Stimulated activated effector memory CD8-positive, alpha-beta T cell treated with anti-CD3 and anti-CD28 coated beads, Interleukin-12 subunit alpha, Interleukin-12 subunit beta, amount 100 ng/mL, for 72 hours (primary cell): ENCODE results near the gene LGR6.
"Not testable (repeated sequence)": the region's sequence is repeated elsewhere in the genome, so short reads cannot be mapped to it uniquely, and the experiment has no call there.

ENCODE experiments used
- ATAC-seq: fragments of 150-1000 bp; cut with Tn5 transposase; 2 replicates; pipeline ENCODE4 v1.10.0; 2021
- DNase-seq, 2 donors: peaks; one replicate each; pipeline ENCODE4 v3.0.0; 2021 to 2022; ENCODE audit warnings: low spot score in 2 of 2
- H3K27ac Mint-ChIP-seq: one replicate; pipeline ENCODE4 v1.8.0; 2022; ENCODE audit warnings: mild to moderate bottlenecking, mixed read lengths
- H3K36me3 Mint-ChIP-seq: one replicate; pipeline ENCODE4 v1.8.0; 2022; ENCODE audit warnings: mild to moderate bottlenecking, mixed read lengths
- H3K4me1 Mint-ChIP-seq: one replicate; pipeline ENCODE4 v1.8.0; 2022; ENCODE audit warnings: mixed read lengths
- H3K4me3 Mint-ChIP-seq: one replicate; pipeline ENCODE4 v1.8.0; 2022; ENCODE audit warnings: mild to moderate bottlenecking, mixed read lengths
- H3K9me3 Mint-ChIP-seq: one replicate; pipeline ENCODE4 v1.8.0; 2022; ENCODE audit warnings: mixed read lengths

LGR6 gene

DNA sequence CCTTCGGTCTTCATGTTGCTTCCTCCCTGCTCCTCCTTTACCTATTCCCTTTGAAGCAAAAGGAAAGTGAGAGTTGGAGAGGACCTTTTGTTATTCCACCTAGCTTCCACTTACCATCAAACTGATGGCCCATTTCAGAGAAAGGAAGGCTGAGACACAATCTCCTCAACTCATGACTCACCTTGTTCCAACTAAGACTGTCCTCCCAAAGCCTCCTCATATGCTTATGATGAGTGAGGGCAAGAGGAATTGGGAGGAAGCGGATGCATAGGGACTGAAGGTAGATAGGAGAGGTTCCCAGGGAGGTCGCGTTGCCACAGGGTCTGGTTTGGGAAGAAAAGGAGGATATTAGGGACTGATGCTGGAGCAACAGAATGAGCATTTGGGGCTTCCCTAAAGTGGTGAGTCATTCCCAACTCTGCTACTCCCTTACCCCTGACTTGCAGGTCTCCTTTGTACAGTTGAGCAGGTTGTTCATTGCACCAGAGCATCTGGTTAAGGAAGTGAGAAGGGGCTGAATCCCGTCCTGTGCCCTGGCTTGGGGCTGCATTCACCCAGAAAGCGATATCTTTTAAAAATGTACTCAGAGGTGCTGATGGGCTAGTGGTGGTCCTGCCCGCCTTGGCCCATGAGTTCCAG is 35.0 kb downstream of the LGR6 start:
- ATAC-seq (peak; percentile 9), DNase-seq (no peak)
- H3K9me3 Mint-ChIP-seq = no peaks in the 10 kb centered on the region
- H3K27ac Mint-ChIP-seq = no peak overlapping the region
- H3K4me3 Mint-ChIP-seq = no peak overlapping the region
- peaks cover 7% of the 10 kb centered on the region for H3K36me3 Mint-ChIP-seq
- peaks cover 23% of the 10 kb centered on the region for H3K4me1 Mint-ChIP-seq

DNA sequence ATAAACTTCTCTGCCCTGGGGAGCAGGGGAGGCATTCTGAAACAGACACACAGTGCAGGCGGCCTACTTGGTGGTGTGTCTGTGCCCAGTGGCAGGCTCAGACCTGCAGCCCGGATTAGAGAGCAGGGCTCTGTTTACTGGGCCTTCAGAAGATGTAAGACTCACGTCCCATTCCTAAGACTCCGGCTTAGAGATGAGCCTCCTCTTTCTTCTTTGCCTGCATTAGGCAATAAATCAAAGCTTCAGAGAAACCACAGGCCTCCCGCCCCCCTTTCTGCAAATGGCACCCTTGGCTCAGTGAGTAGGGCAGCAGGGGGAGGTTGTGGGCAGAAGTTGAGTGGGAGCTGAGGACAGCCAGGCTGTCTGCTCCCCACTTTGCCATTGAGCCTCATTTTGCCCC is 35.8 kb downstream of the LGR6 start:
- peaks cover 23% of the 10 kb centered on the region for H3K4me1 Mint-ChIP-seq
- DNase-seq (no peak), ATAC-seq (no peak)
- no peaks in the 10 kb centered on the region for H3K9me3 Mint-ChIP-seq
- peaks cover 7% of the 10 kb centered on the region for H3K36me3 Mint-ChIP-seq
- H3K27ac Mint-ChIP-seq = peak overlapping the region; percentile 54
- H3K4me3 Mint-ChIP-seq = no peak overlapping the region

DNA sequence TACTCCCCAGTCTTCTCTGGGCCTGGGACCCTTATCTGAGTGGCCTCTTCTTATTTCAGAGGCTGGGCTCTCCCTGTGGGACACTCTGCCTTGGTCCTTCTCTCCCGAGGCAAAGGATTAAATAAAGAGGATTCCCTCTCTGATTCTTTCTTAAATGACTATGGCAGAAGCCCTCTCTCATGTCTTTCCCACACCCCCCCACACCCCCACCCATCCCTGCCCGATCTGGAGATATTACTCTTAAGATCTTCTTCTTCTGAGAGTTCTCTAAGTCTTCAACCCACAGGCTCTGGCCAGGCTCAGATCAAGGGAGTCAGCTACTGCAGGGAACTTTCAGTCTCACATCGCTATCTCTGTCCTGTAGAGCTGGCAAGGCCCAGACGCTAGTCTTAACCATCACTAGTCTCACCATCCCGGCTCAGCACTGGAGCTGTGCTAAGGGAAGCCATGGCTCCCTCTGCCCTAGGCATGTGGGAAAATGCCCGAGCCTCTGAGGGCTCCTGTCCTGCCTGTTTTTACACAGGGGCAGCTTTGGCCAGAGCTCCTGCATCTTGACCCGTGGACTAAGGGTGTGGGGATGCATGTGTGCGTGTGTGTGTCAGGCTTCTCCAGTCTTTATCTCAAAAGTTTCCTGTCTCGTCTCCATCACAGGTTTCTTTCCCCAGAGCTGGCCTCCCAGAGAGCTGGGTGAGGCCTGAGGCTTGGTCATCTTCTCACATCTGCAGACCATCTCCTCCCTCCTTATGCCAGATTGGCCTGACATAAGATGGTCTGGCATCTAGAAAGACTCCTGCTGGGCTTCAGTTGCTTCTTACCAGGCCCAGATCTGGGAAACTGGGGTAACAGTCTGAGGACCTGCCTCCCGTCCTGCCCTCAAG is 36.7 kb downstream of the LGR6 start:
- DNase-seq (no peak), ATAC-seq (no peak)
- Mint-ChIP-seq H3K27ac (no peak overlapping the region), H3K4me1 (peaks cover 23% of the 10 kb centered on the region), H3K36me3 (peaks cover 7% of the 10 kb centered on the region), H3K4me3 (no peak overlapping the region), H3K9me3 (no peaks in the 10 kb centered on the region)

DNA sequence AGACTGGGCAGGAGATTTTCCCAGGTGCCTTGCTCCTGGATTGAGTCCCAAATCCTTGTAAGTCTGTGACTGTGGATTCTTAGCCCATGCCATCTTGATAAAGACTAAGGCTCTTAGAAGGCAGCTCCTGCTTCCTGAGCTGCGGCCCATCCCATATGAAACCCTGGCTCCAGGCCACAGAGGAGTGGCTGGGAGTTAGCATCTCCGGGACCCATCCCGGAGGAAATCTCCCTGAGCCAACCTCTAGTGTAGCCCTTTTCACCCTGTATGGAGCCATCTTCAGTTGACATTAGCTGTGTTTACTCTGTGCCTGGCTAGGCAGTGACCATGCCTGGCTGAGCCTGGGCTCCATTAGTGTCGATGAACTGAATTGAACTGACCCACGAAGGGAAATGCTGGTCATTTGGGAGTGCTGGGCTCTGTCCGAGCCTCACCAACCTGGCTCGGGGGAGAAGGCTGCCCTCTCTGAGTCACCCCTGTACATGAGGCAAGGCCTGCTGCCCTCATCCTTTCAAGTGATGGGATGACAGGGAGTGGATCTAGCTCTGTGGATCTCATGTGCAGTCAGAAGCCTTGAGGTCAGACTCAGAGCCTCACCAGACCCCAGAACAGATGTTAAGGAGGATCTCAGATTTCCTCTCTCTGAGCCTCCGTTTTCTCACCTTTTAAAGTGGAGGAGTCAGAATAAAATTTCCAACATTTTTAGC is 37.5 kb downstream of the LGR6 start:
- DNase-seq (no peak), ATAC-seq (no peak)
- peaks cover 7% of the 10 kb centered on the region for H3K36me3 Mint-ChIP-seq
- no peak overlapping the region for H3K27ac Mint-ChIP-seq
- H3K4me1 Mint-ChIP-seq = peaks cover 29% of the 10 kb centered on the region
- H3K9me3 Mint-ChIP-seq = no peaks in the 10 kb centered on the region
- no peak overlapping the region for H3K4me3 Mint-ChIP-seq

DNA sequence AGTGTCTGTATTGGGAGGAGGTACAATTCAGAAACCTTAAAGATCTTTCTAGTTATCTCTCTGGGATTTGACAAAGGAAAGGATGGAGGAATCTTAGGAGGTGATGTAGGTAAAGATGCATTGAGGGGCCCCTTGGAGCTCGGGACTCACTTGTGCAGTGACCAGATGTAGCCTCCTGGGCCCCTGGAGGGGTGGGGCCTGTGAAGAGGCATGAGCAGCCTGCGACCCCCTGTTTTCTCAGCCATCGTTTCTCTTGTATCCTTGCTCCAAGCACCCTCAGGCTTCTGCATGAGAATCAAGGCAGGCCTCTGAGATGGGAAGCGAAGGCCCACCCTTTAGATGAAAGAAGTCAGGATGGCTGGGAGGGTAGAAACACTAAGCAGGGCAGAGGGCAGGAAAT is 39.6 kb downstream of the LGR6 start:
- H3K27ac Mint-ChIP-seq = no peak overlapping the region
- DNase-seq (no peak), ATAC-seq (no peak)
- H3K4me3 Mint-ChIP-seq = no peak overlapping the region
- H3K36me3 Mint-ChIP-seq = peaks cover 7% of the 10 kb centered on the region
- no peaks in the 10 kb centered on the region for H3K9me3 Mint-ChIP-seq
- H3K4me1 Mint-ChIP-seq = peaks cover 31% of the 10 kb centered on the region

DNA sequence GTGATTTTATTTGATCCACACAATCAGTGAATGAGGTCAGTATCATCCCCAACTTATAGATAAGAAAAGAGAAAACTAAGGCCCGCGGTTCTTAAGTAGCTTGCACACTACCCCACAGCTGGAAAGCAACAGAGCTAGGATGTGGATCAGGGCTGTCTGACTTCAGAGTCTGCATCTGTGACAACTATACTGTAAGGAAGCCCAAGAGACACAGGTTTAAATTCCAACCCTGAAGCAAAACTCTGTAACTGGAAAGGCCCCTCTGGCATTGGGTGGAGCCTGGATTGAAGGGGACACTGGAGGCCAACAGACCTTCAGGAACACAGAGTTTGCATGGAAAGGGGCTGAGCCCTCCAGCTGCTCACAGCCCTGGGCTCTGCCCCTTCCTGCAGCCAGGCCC is 40.2 kb downstream of the LGR6 start:
- H3K4me1 Mint-ChIP-seq = peaks cover 24% of the 10 kb centered on the region
- no peak overlapping the region for H3K27ac Mint-ChIP-seq
- no peaks in the 10 kb centered on the region for H3K9me3 Mint-ChIP-seq
- H3K4me3 Mint-ChIP-seq = no peak overlapping the region
- DNase-seq = no peak
- no peak for ATAC-seq
- H3K36me3 Mint-ChIP-seq = peaks cover 7% of the 10 kb centered on the region

DNA sequence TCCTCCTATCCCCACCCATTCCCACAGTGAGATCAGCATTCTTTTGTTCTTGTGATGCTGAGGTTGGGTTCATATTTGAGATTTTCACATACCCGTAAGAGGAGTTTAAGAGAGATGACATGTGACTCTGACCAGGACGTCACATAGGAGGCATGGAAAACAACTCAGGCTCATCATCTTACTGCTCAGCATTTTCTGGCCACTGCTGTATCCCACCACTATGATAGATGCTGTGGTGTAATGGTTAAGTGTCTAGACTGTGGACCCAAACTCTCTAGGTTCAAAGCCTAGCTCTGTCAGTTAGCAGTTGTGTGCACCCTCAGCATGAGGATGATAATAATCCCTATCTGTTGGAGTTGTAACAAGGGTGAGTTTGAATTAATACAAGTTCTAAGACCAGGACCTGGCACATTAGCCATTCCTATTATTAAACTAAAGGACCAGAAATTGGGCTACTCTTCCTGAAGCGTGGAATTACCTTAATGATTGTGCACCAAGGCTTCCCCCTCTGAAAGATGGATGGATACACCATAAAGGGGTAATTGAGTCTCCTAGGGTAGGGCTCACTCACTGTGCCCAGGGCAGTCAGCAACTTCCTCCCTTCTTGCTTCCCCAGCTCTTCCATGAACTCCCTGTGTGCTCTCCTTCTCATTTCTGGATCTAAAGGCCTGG is 40.9 kb downstream of the LGR6 start:
- Mint-ChIP-seq H3K4me3 (no peak overlapping the region), H3K4me1 (peaks cover 18% of the 10 kb centered on the region), H3K36me3 (peaks cover 7% of the 10 kb centered on the region), H3K9me3 (no peaks in the 10 kb centered on the region), H3K27ac (no peak overlapping the region)
- ATAC-seq = no peak
- DNase-seq = no peak

DNA sequence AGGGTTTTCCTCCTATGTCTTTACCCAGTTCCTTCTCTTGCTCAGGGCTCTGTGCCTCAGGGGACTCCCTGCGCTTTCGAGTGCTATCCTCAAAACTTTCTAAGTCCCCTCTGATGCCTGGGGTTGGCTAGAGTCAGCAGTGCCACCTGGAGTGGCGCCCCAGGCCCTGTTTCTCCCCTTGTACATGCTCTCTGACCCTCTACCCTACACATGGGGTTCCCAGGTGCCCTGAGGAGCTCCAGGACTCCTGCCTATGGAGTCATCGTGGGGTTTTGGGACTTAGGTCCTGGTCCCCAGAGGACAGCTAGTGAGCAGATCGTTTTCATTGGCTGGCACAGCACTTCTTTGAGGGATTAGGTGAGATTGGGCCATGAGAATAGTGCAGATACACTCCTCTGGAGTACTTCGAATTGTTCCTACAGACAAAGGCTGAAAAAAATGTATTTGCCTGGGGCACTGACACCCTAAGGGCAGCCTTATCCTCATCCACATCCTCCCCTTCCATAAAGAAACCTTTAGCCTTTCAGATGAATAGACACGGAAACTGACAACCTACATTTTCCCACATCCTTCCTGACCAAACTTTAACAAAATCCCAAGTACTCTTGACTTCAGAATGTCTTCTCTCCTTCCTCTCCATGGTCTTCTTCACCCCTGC is 41.5 kb downstream of the LGR6 start:
- DNase-seq (no peak), ATAC-seq (no peak)
- peaks cover 7% of the 10 kb centered on the region for H3K36me3 Mint-ChIP-seq
- no peaks in the 10 kb centered on the region for H3K9me3 Mint-ChIP-seq
- H3K27ac Mint-ChIP-seq = no peak overlapping the region
- H3K4me1 Mint-ChIP-seq = peaks cover 18% of the 10 kb centered on the region
- H3K4me3 Mint-ChIP-seq = no peak overlapping the region

DNA sequence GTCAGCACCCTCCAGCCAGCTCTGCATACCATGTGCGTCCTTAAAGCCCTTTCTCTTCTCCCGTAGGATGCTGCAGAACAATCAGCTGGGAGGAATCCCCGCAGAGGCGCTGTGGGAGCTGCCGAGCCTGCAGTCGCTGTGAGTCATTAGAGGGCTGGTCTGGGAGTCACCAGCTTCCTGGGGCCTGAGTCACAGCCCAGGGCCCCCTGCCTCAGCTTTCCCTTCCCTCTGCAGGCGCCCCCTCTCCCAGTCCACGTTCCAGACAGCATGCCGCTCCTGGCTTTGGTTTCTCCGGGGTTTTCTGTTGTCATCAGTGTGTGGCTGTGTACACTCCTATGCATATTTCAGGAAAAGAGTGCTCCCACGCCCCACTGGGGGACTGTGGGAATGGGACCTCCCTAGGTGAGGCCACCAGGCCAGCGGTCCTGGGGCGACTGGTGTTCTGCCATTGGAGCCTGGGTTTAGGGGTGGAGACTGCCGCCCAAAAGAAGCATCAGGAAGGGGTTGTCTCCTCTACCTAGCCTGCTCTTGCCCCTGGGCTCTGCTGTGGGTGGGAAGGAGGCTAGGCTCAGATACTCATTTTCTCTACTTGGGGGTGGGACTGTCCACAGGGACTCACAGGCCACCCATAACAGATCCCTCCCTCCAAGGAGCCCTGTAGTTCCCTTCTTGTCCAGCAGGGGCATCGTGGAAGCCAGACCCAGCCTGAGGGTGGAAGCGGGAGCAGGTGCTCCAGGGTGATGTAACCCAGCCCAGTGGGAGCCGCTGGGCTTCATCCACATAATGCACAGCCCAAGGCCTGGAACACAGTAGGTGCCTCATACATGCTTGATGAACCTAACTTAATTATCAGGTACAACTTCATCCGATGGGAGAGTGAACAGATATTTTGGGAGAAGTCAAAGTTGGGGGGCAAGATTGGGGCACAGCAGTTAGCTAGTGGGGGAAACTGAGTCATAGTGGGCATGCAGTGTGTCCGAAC is 42.5 kb downstream of the LGR6 start:
- Mint-ChIP-seq H3K36me3 (no peaks in the 10 kb centered on the region), H3K4me1 (peaks cover 18% of the 10 kb centered on the region), H3K27ac (peak overlapping the region; percentile 36), H3K9me3 (no peaks in the 10 kb centered on the region), H3K4me3 (no peak overlapping the region)
- ATAC-seq (peak; percentile 85), DNase-seq (peak; percentile 76 to 88)

DNA sequence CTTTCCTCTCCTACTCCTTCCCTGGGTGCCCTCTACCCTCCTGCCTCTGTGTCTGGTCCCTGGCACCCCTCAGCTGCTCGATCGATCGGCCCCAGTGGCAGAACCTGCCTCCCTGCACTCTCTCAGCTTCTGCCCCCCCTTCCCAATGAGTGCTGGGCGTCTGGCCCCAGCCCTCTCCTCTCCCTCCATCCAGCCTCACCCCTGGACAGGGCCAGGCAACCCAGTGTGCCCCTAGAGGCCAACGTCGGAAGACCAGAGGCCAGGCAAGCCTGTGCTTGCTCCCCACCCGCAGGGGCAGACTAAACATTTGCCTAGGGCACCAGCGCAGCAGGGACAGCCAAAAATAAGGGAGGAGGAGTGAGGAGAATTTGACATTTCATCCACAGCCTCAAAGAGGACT is 43.5 kb downstream of the LGR6 start:
- Mint-ChIP-seq H3K4me3 (no peak overlapping the region), H3K4me1 (peaks cover 18% of the 10 kb centered on the region), H3K27ac (no peak overlapping the region), H3K36me3 (no peaks in the 10 kb centered on the region), H3K9me3 (no peaks in the 10 kb centered on the region)
- ATAC-seq (peak; percentile 79), DNase-seq (peak in 1 of 2 donors; percentile 67)

DNA sequence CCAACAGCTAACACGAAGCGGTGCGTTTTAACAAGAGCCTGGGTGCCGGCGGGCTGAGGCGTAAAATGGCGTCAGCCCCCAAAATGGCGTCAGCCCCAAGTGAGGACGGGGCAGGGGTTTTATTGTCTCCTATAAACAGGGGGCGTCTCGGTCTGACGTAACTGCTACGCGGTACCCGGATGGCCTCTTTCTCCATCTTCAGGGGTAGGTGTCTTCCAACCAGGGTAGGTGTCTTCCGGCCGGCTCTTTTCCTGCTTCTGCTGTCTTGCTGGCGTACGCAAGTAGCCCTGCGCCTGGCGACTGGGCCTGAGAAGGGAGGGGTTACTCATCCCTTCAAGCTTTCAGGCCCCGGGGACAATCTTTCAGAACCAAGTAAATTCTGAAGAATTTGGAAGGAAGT is 45.3 kb downstream of the LGR6 start:
- H3K9me3 Mint-ChIP-seq = no peaks in the 10 kb centered on the region
- H3K36me3 Mint-ChIP-seq = no peaks in the 10 kb centered on the region
- DNase-seq = no peak
- H3K4me1 Mint-ChIP-seq = peaks cover 18% of the 10 kb centered on the region
- no peak for ATAC-seq
- H3K4me3 Mint-ChIP-seq = no peak overlapping the region
- no peak overlapping the region for H3K27ac Mint-ChIP-seq

DNA sequence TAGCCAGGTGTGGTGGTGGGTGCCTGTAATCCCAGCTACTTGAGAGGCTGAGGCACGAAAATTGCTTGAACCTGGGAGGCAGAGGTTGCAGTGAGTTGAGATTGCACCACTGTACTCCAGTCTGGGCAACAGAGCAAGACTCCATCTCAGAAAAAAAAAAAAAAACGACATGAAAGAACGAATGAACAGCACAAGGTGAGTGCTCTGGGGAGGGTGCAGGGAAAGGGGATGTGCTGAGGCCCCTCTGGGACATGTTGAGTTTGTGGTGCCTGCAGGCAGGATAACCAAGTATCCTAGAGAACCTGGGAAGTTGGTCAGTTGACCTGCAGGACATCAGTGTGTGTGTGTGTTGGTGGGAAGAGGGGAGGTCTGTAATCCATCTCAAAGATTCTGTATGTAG is 46.6 kb downstream of the LGR6 start:
- not testable (repeated sequence) for ATAC-seq, DNase-seq, H3K36me3 Mint-ChIP-seq, H3K27ac Mint-ChIP-seq, H3K9me3 Mint-ChIP-seq, H3K4me3 Mint-ChIP-seq
- peaks cover 18% of the 10 kb centered on the region for H3K4me1 Mint-ChIP-seq

DNA sequence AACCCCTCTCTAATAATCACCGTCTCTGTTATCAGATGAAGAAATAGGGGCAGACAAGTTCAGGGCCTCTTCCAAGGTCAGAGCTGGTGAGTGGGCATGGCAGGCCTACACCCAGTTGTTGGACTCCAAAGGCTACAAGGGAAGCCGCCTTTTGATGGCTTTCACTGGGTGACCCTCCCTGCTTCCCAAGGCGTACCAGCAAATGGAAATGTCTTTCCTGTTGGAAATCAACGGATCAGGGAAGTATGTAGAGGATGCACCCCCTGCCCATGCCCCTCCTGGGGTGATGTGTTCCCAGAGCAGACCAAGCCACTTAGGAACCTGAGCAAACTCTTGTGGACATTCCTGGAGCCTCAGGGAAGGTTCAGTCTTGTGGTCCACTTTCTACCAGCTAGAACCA is 47.4 kb downstream of the LGR6 start:
- Mint-ChIP-seq H3K36me3 (no peaks in the 10 kb centered on the region), H3K9me3 (no peaks in the 10 kb centered on the region), H3K27ac (no peak overlapping the region), H3K4me1 (peaks cover 13% of the 10 kb centered on the region), H3K4me3 (no peak overlapping the region)
- no peak for DNase-seq
- no peak for ATAC-seq
